A673 (cell line): ENCODE data around the gene NTRK3. TPM values are rescaled to one million over a fixed set of nuclear protein-coding genes. Genes with fewer than 3 reads are reported as not detected.

Experiments
- BruUV-seq: library from RNA; stranded (reverse); fragments of 400-500 nt; replicated peaks from 2 replicates; lab custom pipeline; 2021; lab: Mats Ljungman, UMichigan
- CTCF ChIA-PET: fragments of 300-600 bp; sonication (Branson Sonifier 250); formaldehyde crosslinking; loops from one replicate; lab custom pipeline; 2022; ENCODE audit warnings: antibody characterized with exemption; lab: Charles Lee
- POLR2A ChIA-PET: fragments of 300-600 bp; sonication (Branson Sonifier 250); formaldehyde crosslinking; loops from one replicate; lab custom pipeline; 2022; ENCODE audit warnings: antibody characterized with exemption; ENCODE audit not compliant: low non-redundant PET; lab: Charles Lee
- DNase-seq: peaks from one replicate; pipeline ENCODE4 v3.0.0-alpha.2; 2015; ENCODE audit warnings: low spot score
- H3K27ac ChIP-seq: fragments of 200-600 bp; sonication (generic); 2 replicates; pipeline ENCODE4 v1.5.1; 2016; ENCODE audit warnings: mixed run types, low read depth, mild to moderate bottlenecking, mixed read lengths, antibody characterized with exemption, low read length; ENCODE audit not compliant: poor library complexity, severe bottlenecking
- H3K27me3 ChIP-seq: fragments of 200-600 bp; sonication (generic); replicated peaks from 2 replicates; pipeline ENCODE4 v1.6.1; 2017; ENCODE audit warnings: mixed run types, low read depth, mild to moderate bottlenecking, mixed read lengths, antibody characterized with exemption, low read length; ENCODE audit not compliant: insufficient read depth, poor library complexity
- H3K36me3 ChIP-seq: fragments of 200-600 bp; sonication (generic); 2 replicates; pipeline ENCODE4 v1.6.1; 2016; ENCODE audit warnings: mixed run types, mild to moderate bottlenecking, mixed read lengths, antibody characterized with exemption, low read length; ENCODE audit not compliant: insufficient read depth, poor library complexity, severe bottlenecking
- H3K4me1 ChIP-seq: fragments of 200-600 bp; sonication (generic); 2 replicates; pipeline ENCODE4 v1.6.1; 2017; ENCODE audit warnings: mixed run types, mild to moderate bottlenecking, mixed read lengths, antibody characterized with exemption, low read length; ENCODE audit not compliant: insufficient read depth, poor library complexity, severe bottlenecking
- H3K4me3 ChIP-seq: fragments of 200-600 bp; sonication (generic); 2 replicates; pipeline ENCODE4 v1.5.1; 2016; ENCODE audit warnings: low read depth, mixed run types, mild to moderate bottlenecking, mixed read lengths, low read length; ENCODE audit not compliant: poor library complexity, severe bottlenecking
- H3K9me3 ChIP-seq: fragments of 200-600 bp; sonication (generic); 2 replicates; pipeline ENCODE4 v1.6.1; 2016; ENCODE audit warnings: mixed run types, low read depth, mild to moderate bottlenecking, mixed read lengths, antibody characterized with exemption, low read length; ENCODE audit not compliant: poor library complexity, severe bottlenecking
- CTCF ChIP-seq: fragments of 300-800, 200-600 bp; sonication (generic); conservative IDR thresholded peaks from 2 replicates; pipeline ENCODE4 v1.5.1; 2017; ENCODE audit warnings: low read depth, mild to moderate bottlenecking, antibody characterized with exemption, low read length, moderate library complexity, mixed read lengths
- EZH2 ChIP-seq: fragments of 200-600 bp; sonication (generic); IDR thresholded peaks from 2 replicates; pipeline ENCODE4 v1.6.1; 2017; ENCODE audit warnings: borderline replicate concordance, low read depth, mild to moderate bottlenecking, mixed read lengths, antibody characterized with exemption, low read length; ENCODE audit not compliant: poor library complexity, severe bottlenecking
- intact Hi-C: fragments of 100-400 bp; cut with micrococcal nuclease; formaldehyde crosslinking; loops from one replicate; pipeline ENCODE4 v1.10.0; 2022; ENCODE audit not compliant: unreplicated experiment
- total RNA-seq: library from RNA; stranded (reverse); gene quantifications from 2 replicates; pipeline ENCODE4 v1.2.3, GENCODE V29; 2021

NTRK3 gene
- total RNA-seq, 1 experiment from 2014 or later = not detected

GRCh38 chr15:87929841-87930240 is 326.7 kb downstream of the NTRK3 start:
- Histone ChIP-seq H3K36me3 (no peaks in the 10 kb centered on the region), H3K9me3 (no peaks in the 10 kb centered on the region), H3K27me3 (no peaks in the 10 kb centered on the region), H3K27ac (no peak overlapping the region), H3K4me1 (no peaks in the 10 kb centered on the region), H3K4me3 (no peak overlapping the region)
- TF ChIP-seq CTCF (no peak), EZH2 (no peak)
- DNase-seq = no peak
- ChIA-PET CTCF (no interaction called here), POLR2A (no interaction called here)
- intact Hi-C loops = no loop called here
- no TSS peak for BruUV-seq

GRCh38 chr15:87924433-87924832 is 332.1 kb downstream of the NTRK3 start:
- H3K4me1 ChIP-seq = no peaks in the 10 kb centered on the region
- H3K27me3 ChIP-seq = no peaks in the 10 kb centered on the region
- CTCF ChIA-PET = no interaction called here
- H3K4me3 ChIP-seq = no peak overlapping the region
- POLR2A ChIA-PET = no interaction called here
- no peaks in the 10 kb centered on the region for H3K9me3 ChIP-seq
- TF ChIP-seq CTCF = no peak
- H3K27ac ChIP-seq = no peak overlapping the region
- BruUV-seq = no TSS peak
- intact Hi-C loops = no loop called here
- no peaks in the 10 kb centered on the region for H3K36me3 ChIP-seq
- DNase-seq = no peak

GRCh38 chr15:87919064-87919463 is 337.5 kb downstream of the NTRK3 start:
- Histone ChIP-seq H3K36me3 (no peaks in the 10 kb centered on the region), H3K27me3 (no peaks in the 10 kb centered on the region), H3K4me1 (no peaks in the 10 kb centered on the region), H3K27ac (no peak overlapping the region), H3K4me3 (no peak overlapping the region), H3K9me3 (no peaks in the 10 kb centered on the region)
- intact Hi-C loops = no loop called here
- no peak for DNase-seq
- POLR2A ChIA-PET = no interaction called here
- TF ChIP-seq CTCF (no peak), EZH2 (no peak)
- no TSS peak for BruUV-seq
- CTCF ChIA-PET = no interaction called here
